K562 (cell line): Measurements from ENCODE around the gene CEMP1. TPM values are rescaled to one million over a fixed set of nuclear protein-coding genes. Genes with fewer than 3 reads are reported as not detected.

ENCODE experiments used
- CBX1 ChIP-seq: sonication (generic); IDR thresholded peaks from 2 replicates; pipeline ENCODE4 v1.6.1; 2016; ENCODE audit warnings: antibody characterized with exemption, low read depth, mild to moderate bottlenecking
- HDGF ChIP-seq: fragments of 450-650 bp; IDR thresholded peaks from 2 replicates; pipeline ENCODE4 v1.6.1; 2016
- KLF1 ChIP-seq: fragments of 450-650 bp; IDR thresholded peaks from 2 replicates; pipeline ENCODE4 v1.6.1; 2016; ENCODE audit warnings: missing genetic modification characterization, missing compliant biosample characterization
- POLR2G ChIP-seq: fragments of 200-400 bp; formaldehyde crosslinking; IDR thresholded peaks from 2 replicates; pipeline ENCODE4 v1.6.1; 2017; ENCODE audit warnings: low read depth, mild to moderate bottlenecking, antibody characterized with exemption, low read length, moderate library complexity
- RNF2 ChIP-seq: sonication (generic); IDR thresholded peaks from 2 replicates; pipeline ENCODE4 v1.6.1; 2016
- TAF7 ChIP-seq: fragments of 450-650 bp; IDR thresholded peaks from 2 replicates; pipeline ENCODE4 v1.6.1; 2016; ENCODE audit warnings: missing genetic modification characterization, missing compliant biosample characterization
- ZFX ChIP-seq: sonication (generic); formaldehyde crosslinking; IDR thresholded peaks from 2 replicates; pipeline ENCODE4 v1.8.0; 2022; ENCODE audit warnings: mild to moderate bottlenecking, missing genetic modification reagents, moderate library complexity
- ZKSCAN3 ChIP-seq: fragments of 250-450 bp; sonication (Bioruptor Pico); IDR thresholded peaks from 2 replicates; pipeline ENCODE4 v1.4.0; 2020
- ZNF140 ChIP-seq: fragments of 250-450 bp; sonication (Bioruptor Pico); IDR thresholded peaks from 2 replicates; pipeline ENCODE4 v1.8.0; 2021; ENCODE audit warnings: moderate library complexity, mild to moderate bottlenecking, inconsistent platforms
- ZNF224 ChIP-seq: sonication (generic); formaldehyde crosslinking; IDR thresholded peaks from 2 replicates; pipeline ENCODE4 v1.8.0; 2022; ENCODE audit warnings: mild to moderate bottlenecking, missing genetic modification reagents
- ZNF232 ChIP-seq: sonication (generic); formaldehyde crosslinking; IDR thresholded peaks from 2 replicates; pipeline ENCODE4 v1.8.0; 2022; ENCODE audit warnings: mild to moderate bottlenecking, missing genetic modification reagents
- ZNF589 ChIP-seq: fragments of 200-800 bp; sonication (Bioruptor generic); IDR thresholded peaks from 2 replicates; pipeline ENCODE4 v1.6.1; 2016; ENCODE audit warnings: low read depth, missing genetic modification characterization, missing compliant biosample characterization
- ZNF696 ChIP-seq: fragments of 250-450 bp; sonication (Bioruptor Pico); conservative IDR thresholded peaks from 2 replicates; pipeline ENCODE4 v1.4.0; 2020; ENCODE audit warnings: mild to moderate bottlenecking, moderate library complexity
- polyA plus RNA-seq, 8 experiments: library from polyadenylated mRNA; depleted of rRNA in 4 of 8; stranded (reverse) in 5 of 8; unstranded in 3 of 8; fragments of >200 nt; fragmentation: Nextera tagmentation in 2 of 8; fragmentation: Illumina TruSeq in 1 of 8; extraction: Ambion mirVana in 2 of 8; extraction: Trizol in 1 of 8; gene quantifications; 2 replicates each; pipeline versions ENCODE4 v1.2.1 to v1.2.3, GENCODE V29; 2011 to 2014; ENCODE audit warnings: inconsistent platforms in 1 of 8, missing spikeins in 1 of 8
- total RNA-seq, 7 experiments: library from RNA; depleted of rRNA in 6 of 7; stranded (reverse); fragments of >200 nt in 6 of 7; fragmentation: Illumina TruSeq in 2 of 7; extraction: Trizol in 2 of 7; gene quantifications; 2 replicates each; pipeline versions ENCODE4 v1.2.1 to v1.2.3, GENCODE V29; 2011 to 2021; ENCODE audit warnings: low replicate concordance in 1 of 7
- TF ChIP-seq, protein P1 (sequence below): fragments of 200-800 bp; sonication (Bioruptor generic); IDR thresholded peaks from 2 replicates; pipeline ENCODE4 v1.6.1; 2017; ENCODE audit warnings: missing genetic modification characterization, missing compliant biosample characterization

CEMP1 gene
- total and polyA plus RNA-seq, 9 of the 15 experiments (the other 6 are each of a cell fraction or from before 2014, with no cell fraction given), result 0.05 to 0.45 TPM; not detected in 7

- TF ChIP-seq ZNF589 (0 out of 2 replicates have a peak, but pooled peaks have one; percentile 5), CBX1 (no peak), TAF7 (no peak), ZFX (CRISPR knock-in tag) (peak; percentile 42; the same call in 1 of the 2 replicates), RNF2 (no peak), KLF1 (tag) (no peak), ZNF224 (no peak), POLR2G (0 out of 2 replicates have a peak, but pooled peaks have one; percentile 0), ZNF696 (CRISPR knock-in tag) (no peak), ZNF232 (CRISPR knock-in tag) (no peak), HDGF (peak; percentile 75; the same call in 1 of the 2 replicates), ZKSCAN3 (no peak), ZNF140 (no peak)
- TF ChIP-seq, protein P1, sequence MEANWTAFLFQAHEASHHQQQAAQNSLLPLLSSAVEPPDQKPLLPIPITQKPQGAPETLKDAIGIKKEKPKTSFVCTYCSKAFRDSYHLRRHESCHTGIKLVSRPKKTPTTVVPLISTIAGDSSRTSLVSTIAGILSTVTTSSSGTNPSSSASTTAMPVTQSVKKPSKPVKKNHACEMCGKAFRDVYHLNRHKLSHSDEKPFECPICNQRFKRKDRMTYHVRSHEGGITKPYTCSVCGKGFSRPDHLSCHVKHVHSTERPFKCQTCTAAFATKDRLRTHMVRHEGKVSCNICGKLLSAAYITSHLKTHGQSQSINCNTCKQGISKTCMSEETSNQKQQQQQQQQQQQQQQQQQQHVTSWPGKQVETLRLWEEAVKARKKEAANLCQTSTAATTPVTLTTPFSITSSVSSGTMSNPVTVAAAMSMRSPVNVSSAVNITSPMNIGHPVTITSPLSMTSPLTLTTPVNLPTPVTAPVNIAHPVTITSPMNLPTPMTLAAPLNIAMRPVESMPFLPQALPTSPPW (CRISPR knock-in tag), result no peak
These were observed 19.0 kb downstream of the CEMP1 start (continued) for GRCh38 chr16:2511996-2512734.
